Hematopoietic multipotent progenitor cell treated with erythropoietin and hydrocortisone succinate and interleukin-3 and kit ligand, for 17 days (in vitro differentiated cells): Measurements from ENCODE around the gene ELFN1.

ENCODE experiments used
- DNase-seq: peaks from one replicate; pipeline ENCODE4 v3.0.0-alpha.2; 2015; ENCODE audit warnings: low spot score

The ELFN1 gene

GRCh38 chr7:1725766-1726630 lies 55.9 kb downstream of the ELFN1 start:
- no peak for DNase-seq

GRCh38 chr7:1727079-1727478 lies 57.0 kb downstream of the ELFN1 start:
- no peak for DNase-seq

DNA sequence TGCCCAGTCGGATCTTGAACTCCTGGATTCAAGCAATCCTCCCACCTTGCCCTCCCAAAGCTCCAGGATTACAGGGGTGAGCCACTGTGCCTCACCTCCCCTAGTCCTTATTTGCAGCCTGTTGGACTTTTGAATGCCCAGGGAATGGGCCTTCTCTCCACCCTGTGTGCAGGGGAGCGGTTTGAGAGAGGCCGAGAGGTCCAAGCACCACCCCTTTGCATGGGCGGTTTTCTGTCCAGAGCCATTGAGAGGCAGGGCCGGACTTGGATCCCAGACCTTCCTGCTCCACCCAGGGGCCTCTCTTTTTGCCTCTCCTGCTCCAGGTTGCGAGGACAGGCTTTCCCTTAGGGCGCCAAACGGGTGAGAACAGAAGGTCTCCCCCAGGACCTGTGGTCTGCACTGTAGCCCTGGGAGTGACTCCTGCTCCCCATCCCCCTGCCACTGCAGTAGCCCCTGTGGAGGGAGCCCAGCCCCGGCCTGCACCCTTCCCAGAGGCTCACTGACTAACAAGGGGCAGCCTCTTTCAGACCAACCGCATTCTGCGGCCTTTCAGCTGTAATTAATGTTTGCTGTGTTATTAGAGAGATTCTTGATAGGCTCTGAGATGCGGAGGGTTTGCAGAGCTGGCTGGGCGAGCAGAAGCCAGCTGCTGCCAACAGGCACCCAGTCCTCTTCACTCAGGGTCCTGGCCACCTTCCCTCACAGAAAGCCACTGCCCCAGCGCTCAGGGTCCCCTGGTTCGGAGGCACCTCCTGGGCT lies 57.9 kb downstream of the ELFN1 start:
- no peak for DNase-seq

DNA sequence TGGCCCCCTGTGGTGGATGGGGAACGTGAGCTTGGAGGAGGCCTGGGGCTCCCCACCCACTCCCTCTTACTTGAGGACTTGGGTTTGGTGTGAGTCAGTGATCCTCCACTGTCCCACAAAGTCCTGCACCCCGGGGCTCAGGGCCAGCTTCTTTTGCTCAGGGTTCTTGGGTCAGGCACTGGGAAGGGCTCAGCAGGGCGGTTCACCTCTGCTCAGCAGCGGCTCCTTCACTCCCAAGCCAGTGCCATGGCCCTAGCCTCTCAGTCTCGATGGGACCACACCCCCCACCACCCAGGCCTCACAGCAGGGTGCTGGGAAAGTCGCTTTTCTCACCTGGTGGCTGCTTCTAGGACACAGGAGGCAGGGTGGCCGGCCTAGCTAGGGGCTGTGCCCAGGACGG lies 59.1 kb downstream of the ELFN1 start:
- no peak for DNase-seq

GRCh38 chr7:1729773-1730172 lies 59.7 kb downstream of the ELFN1 start:
- no peak for DNase-seq

DNA sequence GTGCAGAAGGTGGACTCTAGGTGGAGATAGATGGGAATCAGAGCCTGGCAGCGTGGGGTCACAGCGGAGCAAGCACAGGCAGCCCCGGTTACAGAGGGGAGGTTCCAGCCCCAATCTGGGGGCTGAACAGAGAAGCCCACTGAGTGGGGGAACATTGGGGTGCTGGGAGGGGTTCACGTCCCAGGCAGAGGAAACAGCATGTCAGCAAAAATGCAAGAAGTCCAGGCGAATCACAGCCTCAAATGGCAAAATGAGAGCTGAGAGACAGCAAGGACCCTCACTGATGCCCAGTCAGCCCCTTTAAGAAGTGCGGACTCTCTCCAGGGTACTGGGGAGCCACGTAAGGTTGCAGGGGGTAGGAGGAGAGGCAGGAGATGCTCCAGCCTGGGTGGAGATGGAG lies 62.0 kb downstream of the ELFN1 start:
- DNase-seq, result no peak

DNA sequence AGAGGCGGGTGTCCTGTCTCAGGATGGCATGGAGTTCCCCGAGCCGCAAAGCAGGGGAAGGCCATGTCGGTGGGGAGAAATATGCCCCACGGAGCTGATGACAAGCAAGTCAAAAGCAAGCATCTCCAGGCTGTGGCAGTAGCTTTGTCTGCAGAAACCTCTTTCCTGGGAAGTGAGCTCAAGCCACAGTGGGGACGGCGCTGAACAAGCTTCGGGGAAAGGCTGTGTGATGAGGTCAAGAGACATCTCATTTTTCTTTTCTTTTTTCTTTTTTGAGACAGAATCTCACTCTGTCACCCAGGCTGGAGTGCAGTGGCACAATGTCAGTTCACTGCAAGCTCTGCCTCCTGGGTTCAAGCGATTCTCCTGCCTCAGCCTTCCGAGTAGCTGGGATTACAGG lies 62.6 kb downstream of the ELFN1 start:
- DNase-seq, result no peak

GRCh38 chr7:1733206-1733907 lies 63.3 kb downstream of the ELFN1 start:
- DNase-seq, result no peak

DNA sequence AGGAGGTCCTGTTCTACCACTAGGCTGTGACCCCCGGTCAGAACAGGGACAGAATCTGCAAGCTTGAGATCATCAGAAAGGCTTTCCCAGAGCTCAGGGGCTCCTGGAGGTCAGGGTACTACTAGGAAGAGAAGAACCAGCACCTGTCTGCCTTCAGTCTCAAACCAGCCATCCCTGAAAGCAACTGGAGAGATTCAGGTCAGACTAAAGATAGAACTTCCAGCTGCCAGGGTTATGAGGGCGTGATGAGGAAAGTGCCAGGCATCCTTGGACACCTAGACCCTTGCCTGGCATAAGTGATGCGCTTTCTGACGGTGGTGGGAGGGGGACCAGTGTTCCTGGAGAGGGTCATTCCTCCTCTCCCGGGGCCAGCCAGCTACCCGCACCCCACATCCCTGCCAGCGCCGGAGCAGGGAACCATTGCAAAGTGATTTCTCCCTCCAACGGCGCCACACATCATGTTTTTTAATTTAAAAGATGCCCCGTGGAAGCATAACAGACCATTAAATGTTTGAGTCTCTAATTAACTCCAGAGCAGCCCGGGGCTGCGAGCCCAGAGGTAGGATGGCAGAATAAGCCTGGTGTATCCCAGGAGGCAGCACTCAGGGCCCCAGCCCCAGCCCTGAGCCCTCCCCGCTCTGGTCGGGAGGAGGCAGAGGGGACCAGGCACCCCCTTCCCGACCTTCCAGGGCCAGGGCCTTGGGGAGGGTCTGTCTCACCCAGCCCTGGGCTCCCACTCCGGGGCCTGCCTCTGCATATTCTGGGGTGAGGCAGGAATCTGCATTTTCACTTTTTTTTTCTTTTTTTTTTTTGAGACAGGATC lies 64.0 kb downstream of the ELFN1 start:
- no peak for DNase-seq

- DNase-seq, result no peak
These were observed 65.2 kb downstream of the ELFN1 start for GRCh38 chr7:1735262-1735661.

DNA sequence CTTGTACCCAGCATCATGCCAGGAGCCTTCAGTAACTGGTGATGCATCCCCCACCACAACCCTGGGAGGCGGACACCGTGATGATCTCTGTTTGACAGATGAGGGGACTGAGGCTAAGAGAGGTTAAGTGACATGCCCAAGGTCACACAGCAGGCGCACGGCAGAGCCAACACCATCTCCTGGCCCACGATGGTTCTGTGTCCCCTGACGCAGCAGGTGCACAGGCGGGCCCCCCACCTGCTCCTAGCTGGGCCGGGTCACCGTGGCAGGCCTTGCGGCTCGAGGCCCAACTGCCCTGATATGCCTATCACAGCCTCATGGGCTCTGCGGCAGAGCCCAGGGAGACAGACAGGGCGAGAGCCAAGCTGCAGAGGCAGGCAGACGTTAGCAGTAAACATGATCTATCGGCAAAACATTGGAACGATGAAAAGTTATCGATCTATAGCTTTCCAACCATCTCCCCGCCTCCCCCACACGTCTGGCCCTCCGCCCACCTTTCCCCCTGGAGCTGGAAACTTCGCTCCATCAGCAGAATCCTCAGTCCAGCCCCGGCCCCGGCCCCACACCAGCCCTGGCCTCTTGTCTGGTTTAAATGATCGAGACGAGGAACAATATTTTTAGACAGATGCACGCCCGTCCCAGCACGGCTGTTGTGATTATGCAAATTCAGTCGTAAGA lies 65.9 kb downstream of the ELFN1 start:
- DNase-seq, result no peak

DNA sequence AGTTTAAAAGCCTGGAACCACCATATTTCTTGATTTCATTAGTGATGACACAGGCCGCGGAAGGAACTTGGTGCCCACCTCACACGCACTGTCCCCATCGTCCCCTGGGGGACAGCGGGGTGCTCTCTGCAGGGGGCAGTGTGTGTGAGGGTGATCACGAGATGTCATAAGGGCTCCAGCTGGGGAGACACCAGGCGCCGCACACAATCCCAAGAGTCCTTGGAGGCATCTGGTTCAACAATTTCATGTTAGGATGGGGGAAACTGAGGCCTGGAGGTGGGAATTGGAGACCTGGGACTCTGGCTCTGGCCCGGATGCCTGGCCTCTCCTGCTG lies 66.4 kb downstream of the ELFN1 start:
- DNase-seq, result no peak

- no peak for DNase-seq
These were observed 66.8 kb downstream of the ELFN1 start for GRCh38 chr7:1736830-1737229.

GRCh38 chr7:1737523-1737922 lies 67.4 kb downstream of the ELFN1 start:
- DNase-seq, result no peak

DNA sequence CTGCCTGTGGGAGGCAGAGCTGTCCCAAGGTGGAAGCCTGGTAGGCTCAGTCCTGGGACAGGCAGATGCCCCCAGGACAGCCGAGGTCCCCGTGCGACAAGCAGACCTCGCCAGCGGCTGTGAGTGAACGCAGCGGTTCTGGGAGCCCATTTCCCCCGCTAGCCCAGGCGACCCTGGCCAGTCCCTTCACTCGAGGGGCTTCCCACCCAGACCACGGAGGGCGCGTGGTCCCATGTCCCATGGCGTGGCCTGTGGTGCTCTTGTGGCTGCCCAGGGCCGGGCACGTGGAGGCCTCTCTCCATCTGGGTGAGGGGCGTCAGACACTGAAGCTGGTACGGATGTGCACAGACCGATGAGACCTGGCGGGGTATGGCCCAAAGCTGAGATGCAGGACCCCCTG lies 67.9 kb downstream of the ELFN1 start:
- DNase-seq, result no peak

DNA sequence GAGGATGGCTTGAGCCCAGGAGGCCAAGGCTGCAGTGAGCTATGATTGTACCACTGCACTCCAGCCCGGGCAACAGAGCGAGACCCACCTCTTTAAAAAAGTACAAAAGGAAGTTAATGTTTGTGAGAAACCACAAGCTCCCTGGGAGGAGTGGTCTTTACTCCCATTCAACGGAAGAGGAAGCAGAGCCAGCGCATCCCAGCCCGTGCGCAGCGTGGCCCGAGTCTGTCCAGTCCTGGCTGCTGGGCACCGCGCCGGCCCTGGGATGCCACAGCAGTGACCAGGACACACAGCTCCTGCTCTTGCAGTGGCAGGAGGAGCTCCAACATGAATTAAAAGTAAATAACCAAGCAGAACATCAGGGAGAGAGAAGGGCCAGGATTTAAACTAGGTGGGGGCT lies 68.4 kb downstream of the ELFN1 start:
- no peak for DNase-seq

GRCh38 chr7:1738956-1739355 lies 68.9 kb downstream of the ELFN1 start:
- no peak for DNase-seq

DNA sequence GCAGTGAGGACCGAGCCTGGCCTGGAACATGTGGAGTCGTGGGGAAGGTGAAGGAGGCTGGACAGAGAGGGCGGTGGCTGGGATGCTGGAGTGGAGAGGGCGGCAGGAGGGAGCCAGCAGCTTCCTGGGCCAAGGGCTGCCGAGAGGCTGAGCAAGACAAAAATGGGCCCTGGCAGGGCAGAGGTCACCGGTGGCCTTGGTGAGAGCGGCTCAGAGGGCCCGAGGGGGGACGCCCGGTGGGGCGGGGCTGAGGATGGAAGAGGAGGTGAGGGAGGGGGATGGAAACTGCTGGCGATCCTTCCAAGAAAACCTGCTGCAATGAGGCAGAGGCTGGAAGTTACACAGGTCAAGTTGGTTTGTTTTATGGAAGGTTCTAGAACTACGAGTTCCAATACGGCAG lies 69.5 kb downstream of the ELFN1 start:
- DNase-seq, result no peak

DNA sequence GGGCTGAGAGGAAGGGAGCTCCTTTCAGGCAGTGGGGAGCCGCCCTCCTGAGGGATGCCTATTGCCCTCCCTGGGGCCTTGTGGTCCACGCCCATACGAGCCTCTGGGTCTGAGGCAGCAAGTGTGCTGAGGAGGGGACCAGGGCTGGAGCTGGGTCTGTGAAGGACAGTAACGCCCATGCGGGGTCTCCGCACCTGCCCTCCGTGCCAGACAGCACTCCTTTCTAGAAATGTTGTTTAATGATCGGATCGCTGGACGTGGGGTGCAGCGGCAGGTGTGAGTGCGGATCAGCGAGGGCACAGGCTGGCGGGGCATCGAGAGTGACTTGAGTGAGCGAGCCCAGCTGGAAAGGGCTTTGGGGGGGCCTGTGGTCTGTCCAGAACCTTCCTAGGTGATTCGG lies 70.1 kb downstream of the ELFN1 start:
- DNase-seq, result no peak

GRCh38 chr7:1741246-1741645 lies 71.2 kb downstream of the ELFN1 start:
- no peak for DNase-seq

DNA sequence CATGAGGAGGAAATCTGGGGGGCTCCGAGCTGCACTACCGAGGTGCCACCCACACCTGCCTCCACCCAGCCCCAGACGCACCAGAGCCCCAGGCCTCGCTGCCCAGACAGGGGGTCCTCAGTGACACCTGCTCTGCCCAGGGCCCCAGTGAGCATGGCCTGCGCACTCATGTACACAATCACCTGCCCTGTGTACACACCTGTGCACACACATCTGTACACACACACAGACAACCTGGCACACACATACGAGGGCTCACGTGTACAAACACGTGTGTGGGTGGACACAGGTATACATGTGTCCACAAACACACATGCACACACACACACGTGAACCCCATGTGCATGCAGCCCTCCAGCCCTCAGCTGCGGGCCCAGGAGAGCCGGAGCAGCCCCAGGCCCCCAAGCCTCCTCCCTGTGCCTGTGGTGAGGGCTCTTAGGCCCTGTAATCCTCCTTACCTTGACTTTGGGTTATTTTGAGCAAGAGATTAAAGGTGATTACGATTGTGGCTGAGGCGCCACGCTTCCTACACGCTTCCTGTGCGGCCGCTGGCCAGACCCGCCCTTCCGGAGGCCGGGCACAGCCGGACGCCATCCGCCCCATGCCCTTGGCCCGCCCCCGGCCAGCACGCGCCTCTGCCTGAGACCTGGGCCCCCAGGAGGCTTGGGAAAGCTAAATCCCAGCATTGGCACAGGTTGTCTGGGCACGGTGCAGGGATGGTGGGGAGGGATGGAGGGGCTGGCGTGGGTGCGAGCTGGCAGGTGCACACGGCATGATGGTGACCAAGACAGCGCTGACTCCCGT lies 71.9 kb downstream of the ELFN1 start:
- no peak for DNase-seq
